ENCODE measurements around the gene FAM13C.

The FAM13C gene

GRCh38 chr10:59285073-59285472 lies 77.3 kb downstream of the FAM13C start:
- TF ChIP-seq POLR2A (IDR thresholded peaks at IDR 0.05; ENCODE audit: extremely low read depth, insufficient read length) (no peak), CTCF (IDR thresholded peaks at IDR 0.05; ENCODE audit: low read depth, low read length) (no peak), MAX (IDR thresholded peaks at IDR 0.05; ENCODE audit: low read depth, low read length) (no peak), MYC (IDR thresholded peaks at IDR 0.05; ENCODE audit: low read depth, low read length) (no peak)

GRCh38 chr10:59284118-59284975 lies 78.0 kb downstream of the FAM13C start:
- no peak for DNase-seq (ENCODE audit: low read depth)
- no peak for TF ChIP-seq CTCF (IDR thresholded peaks at IDR 0.05; ENCODE audit: low read depth, low read length)
- no peak for TF ChIP-seq POLR2A (IDR thresholded peaks at IDR 0.05; ENCODE audit: extremely low read depth, insufficient read length)
- no peak for TF ChIP-seq MAX (IDR thresholded peaks at IDR 0.05; ENCODE audit: low read depth, low read length)
- no peak for TF ChIP-seq MYC (IDR thresholded peaks at IDR 0.05; ENCODE audit: low read depth, low read length)
- no peak overlapping the region for H3K4me3 ChIP-seq (ENCODE audit: low read depth, low read length)

More at GRCh38 chr10:59285073-59285472, 77.3 kb downstream of the FAM13C start:
- no peak for DNase-seq (ENCODE audit: low read depth)
- no peak overlapping the region for H3K4me3 ChIP-seq (ENCODE audit: low read depth, low read length)

GRCh38 chr10:59283456-59284091 lies 78.8 kb downstream of the FAM13C start:
- DNase-seq (ENCODE audit: low read depth): no peak
- TF ChIP-seq MAX (IDR thresholded peaks at IDR 0.05; ENCODE audit: low read depth, low read length): no peak
- no peak for TF ChIP-seq MYC (IDR thresholded peaks at IDR 0.05; ENCODE audit: low read depth, low read length)
- no peak for TF ChIP-seq CTCF (IDR thresholded peaks at IDR 0.05; ENCODE audit: low read depth, low read length)
- TF ChIP-seq POLR2A (IDR thresholded peaks at IDR 0.05; ENCODE audit: extremely low read depth, insufficient read length): no peak
- no peak overlapping the region for H3K4me3 ChIP-seq (ENCODE audit: low read depth, low read length)

- TF ChIP-seq MYC (IDR thresholded peaks at IDR 0.05; ENCODE audit: low read depth, low read length): no peak
- TF ChIP-seq CTCF (IDR thresholded peaks at IDR 0.05; ENCODE audit: low read depth, low read length): no peak
- no peak for TF ChIP-seq POLR2A (IDR thresholded peaks at IDR 0.05; ENCODE audit: extremely low read depth, insufficient read length)
- TF ChIP-seq MAX (IDR thresholded peaks at IDR 0.05; ENCODE audit: low read depth, low read length): no peak
- DNase-seq (ENCODE audit: low read depth): no peak
Measured at GRCh38 chr10:59281861-59282260, 80.5 kb downstream of the FAM13C start.

GRCh38 chr10:59279991-59280505 lies 82.3 kb downstream of the FAM13C start:
- no peak for TF ChIP-seq CTCF (IDR thresholded peaks at IDR 0.05; ENCODE audit: low read depth, low read length)
- no peak for TF ChIP-seq MYC (IDR thresholded peaks at IDR 0.05; ENCODE audit: low read depth, low read length)
- TF ChIP-seq MAX (IDR thresholded peaks at IDR 0.05; ENCODE audit: low read depth, low read length): no peak
- no peak for TF ChIP-seq POLR2A (IDR thresholded peaks at IDR 0.05; ENCODE audit: extremely low read depth, insufficient read length)
- DNase-seq (ENCODE audit: low read depth): no peak
- no peak overlapping the region for H3K4me3 ChIP-seq (ENCODE audit: low read depth, low read length)

More at GRCh38 chr10:59281861-59282260, 80.5 kb downstream of the FAM13C start:
- no peak overlapping the region for H3K4me3 ChIP-seq (ENCODE audit: low read depth, low read length)

All from NB4 (cell line).